Measurements from ENCODE around the gene TP53I3.

The TP53I3 gene

GRCh38 chr2:24055750-24056149, 28.9 kb downstream of the TP53I3 start:
- Histone ChIP-seq H3K4me2 (no peak overlapping the region), H4K20me1 (ENCODE audit: insufficient read depth) (no peaks in the 10 kb centered on the region), H3K9ac (no peak overlapping the region), H3K4me3 (IDR thresholded peaks at IDR 0.05; ENCODE audit: insufficient read depth, low read depth, low read length) (no peak overlapping the region), H3K27me3 (ENCODE audit: insufficient read depth, low read depth) (no peaks in the 10 kb centered on the region), H3K79me2 (ENCODE audit: insufficient read depth, low read depth) (no peaks in the 10 kb centered on the region), H3K4me1 (ENCODE audit: low read depth, poor library complexity, severe bottlenecking) (no peaks in the 10 kb centered on the region), H3K36me3 (ENCODE audit: insufficient read depth) (no peaks in the 10 kb centered on the region), H2AFZ (ENCODE audit: low read depth) (no peak overlapping the region), H3K27ac (no peak overlapping the region)
- TF ChIP-seq CTCF (conservative IDR thresholded peaks at IDR 0.05; ENCODE audit: low read depth, low read length): no peak

- Histone ChIP-seq H3K27me3 (ENCODE audit: insufficient read depth, low read depth) (no peaks in the 10 kb centered on the region), H3K9ac (no peak overlapping the region), H3K4me1 (ENCODE audit: low read depth, poor library complexity, severe bottlenecking) (no peaks in the 10 kb centered on the region), H3K4me2 (no peak overlapping the region), H3K4me3 (IDR thresholded peaks at IDR 0.05; ENCODE audit: insufficient read depth, low read depth, low read length) (no peak overlapping the region), H3K36me3 (ENCODE audit: insufficient read depth) (no peaks in the 10 kb centered on the region), H2AFZ (ENCODE audit: low read depth) (no peak overlapping the region), H3K79me2 (ENCODE audit: insufficient read depth, low read depth) (no peaks in the 10 kb centered on the region), H3K27ac (no peak overlapping the region), H4K20me1 (ENCODE audit: insufficient read depth) (no peaks in the 10 kb centered on the region)
- TF ChIP-seq CTCF (conservative IDR thresholded peaks at IDR 0.05; ENCODE audit: low read depth, low read length): no peak
Observed at GRCh38 chr2:24054366-24055010, 30.1 kb downstream of the TP53I3 start.

GRCh38 chr2:24052951-24053350, 31.7 kb downstream of the TP53I3 start:
- no peak overlapping the region for H3K4me2 ChIP-seq
- H2AFZ ChIP-seq (ENCODE audit: low read depth): no peak overlapping the region
- no peaks in the 10 kb centered on the region for H4K20me1 ChIP-seq (ENCODE audit: insufficient read depth)
- H3K79me2 ChIP-seq (ENCODE audit: insufficient read depth, low read depth): no peaks in the 10 kb centered on the region
- no peak for TF ChIP-seq CTCF (conservative IDR thresholded peaks at IDR 0.05; ENCODE audit: low read depth, low read length)
- H3K4me3 ChIP-seq (IDR thresholded peaks at IDR 0.05; ENCODE audit: insufficient read depth, low read depth, low read length): no peak overlapping the region
- H3K4me1 ChIP-seq (ENCODE audit: low read depth, poor library complexity, severe bottlenecking): peaks cover 2% of the 10 kb centered on the region
- H3K9ac ChIP-seq: no peak overlapping the region
- H3K36me3 ChIP-seq (ENCODE audit: insufficient read depth): no peaks in the 10 kb centered on the region
- no peak overlapping the region for H3K27ac ChIP-seq
- no peaks in the 10 kb centered on the region for H3K27me3 ChIP-seq (ENCODE audit: insufficient read depth, low read depth)

- TF ChIP-seq CTCF (conservative IDR thresholded peaks at IDR 0.05; ENCODE audit: low read depth, low read length): no peak
- Histone ChIP-seq H3K9ac (no peak overlapping the region), H3K36me3 (ENCODE audit: insufficient read depth) (no peaks in the 10 kb centered on the region), H3K27me3 (ENCODE audit: insufficient read depth, low read depth) (no peaks in the 10 kb centered on the region), H3K4me3 (IDR thresholded peaks at IDR 0.05; ENCODE audit: insufficient read depth, low read depth, low read length) (no peak overlapping the region), H3K79me2 (ENCODE audit: insufficient read depth, low read depth) (no peaks in the 10 kb centered on the region), H3K27ac (no peak overlapping the region), H2AFZ (ENCODE audit: low read depth) (no peak overlapping the region), H3K4me2 (no peak overlapping the region), H4K20me1 (ENCODE audit: insufficient read depth) (no peaks in the 10 kb centered on the region), H3K4me1 (ENCODE audit: low read depth, poor library complexity, severe bottlenecking) (peaks cover 7% of the 10 kb centered on the region)
Observed at GRCh38 chr2:24051833-24052232, 32.8 kb downstream of the TP53I3 start.

Measured in KMS-11 (cell line).